PC-3 (cell line): ENCODE results near the gene HHIPL1. TPM values are rescaled to one million over a fixed set of nuclear protein-coding genes. Genes with fewer than 3 reads are reported as not detected.

Source experiments
- ATAC-seq: fragments of 200-7000 bp; cut with Tn5 transposase; 2 replicates; pipeline ENCODE4 v1.9.1; 2020; ENCODE audit warnings: mild to moderate bottlenecking, moderate library complexity
- BruUV-seq: library from RNA; stranded (reverse); fragments of 400-500 nt; replicated peaks from 2 replicates; lab custom pipeline; 2021; lab: Mats Ljungman, UMichigan
- CTCF ChIA-PET: fragments of 300-600 bp; sonication (Branson Sonifier 250); formaldehyde crosslinking; loops from one replicate; lab custom pipeline; 2022; ENCODE audit warnings: antibody characterized with exemption; lab: Charles Lee
- POLR2A ChIA-PET: fragments of 300-600 bp; sonication (Branson Sonifier 250); formaldehyde crosslinking; loops from one replicate; lab custom pipeline; 2022; ENCODE audit warnings: antibody characterized with exemption; ENCODE audit not compliant: unreplicated experiment; lab: Charles Lee
- DNase-seq: peaks from one replicate; pipeline ENCODE4 v3.0.0-alpha.2; 2015
- H2AFZ ChIP-seq: fragments of 300-600 bp; sonication (generic); 2 replicates; pipeline ENCODE4 v1.6.0; 2016; ENCODE audit warnings: antibody characterized with exemption, low read length
- H3F3A ChIP-seq: fragments of 300-600 bp; sonication (generic); one replicate; pipeline ENCODE4 v1.6.0; 2017; ENCODE audit warnings: antibody characterized with exemption, low read length, control low read depth, mild to moderate bottlenecking; ENCODE audit not compliant: unreplicated experiment
- H3K27ac ChIP-seq: fragments of 300-600 bp; sonication (generic); 2 replicates; pipeline ENCODE4 v1.5.1; 2016; ENCODE audit warnings: mild to moderate bottlenecking, low read length
- H3K27me3 ChIP-seq: fragments of 300-600 bp; sonication (generic); 2 replicates; pipeline ENCODE4 v1.6.1; 2016; ENCODE audit warnings: low read length, mixed read lengths
- H3K36me3 ChIP-seq: fragments of 300-600 bp; sonication (generic); 2 replicates; pipeline ENCODE4 v1.6.1; 2016; ENCODE audit warnings: low read depth, mixed run types, low read length, mixed read lengths
- H3K4me1 ChIP-seq: fragments of 300-600 bp; sonication (generic); 2 replicates; pipeline ENCODE4 v1.5.1; 2016; ENCODE audit warnings: low read length; ENCODE audit not compliant: insufficient read depth
- H3K4me2 ChIP-seq: fragments of 300-600 bp; sonication (generic); 2 replicates; pipeline ENCODE4 v1.6.0; 2016; ENCODE audit warnings: low read length
- H3K4me3 ChIP-seq: fragments of 300-600 bp; sonication (generic); 2 replicates; pipeline ENCODE4 v1.5.1; 2016; ENCODE audit warnings: mild to moderate bottlenecking, low read length, mixed read lengths
- H3K79me2 ChIP-seq: fragments of 300-600 bp; sonication (generic); 2 replicates; pipeline ENCODE4 v1.6.1; 2017; ENCODE audit warnings: low read length, mixed read lengths
- H3K9ac ChIP-seq: fragments of 300-600 bp; sonication (generic); 2 replicates; pipeline ENCODE4 v1.6.0; 2016; ENCODE audit warnings: mild to moderate bottlenecking, low read length
- H3K9me2 ChIP-seq: fragments of 300-600 bp; sonication (generic); replicated peaks from 2 replicates; pipeline ENCODE4 v1.6.1; 2016; ENCODE audit warnings: mixed run types, low read length, mixed read lengths
- H3K9me3 ChIP-seq: fragments of 300-600 bp; sonication (generic); 2 replicates; pipeline ENCODE4 v1.6.1; 2016; ENCODE audit warnings: low read length, mixed read lengths
- H4K20me1 ChIP-seq: fragments of 300-600 bp; sonication (generic); 2 replicates; pipeline ENCODE4 v1.6.1; 2016; ENCODE audit warnings: low read length, mixed read lengths
- EZH2 ChIP-seq: fragments of 300-600 bp; sonication (generic); IDR thresholded peaks from one replicate; pipeline ENCODE4 v1.6.1; 2017; ENCODE audit warnings: antibody characterized with exemption, mild to moderate bottlenecking, low read length; ENCODE audit not compliant: unreplicated experiment
- EZH2phosphoT487 ChIP-seq: fragments of 300-600 bp; sonication (generic); IDR thresholded peaks from 2 replicates; pipeline ENCODE4 v1.6.1; 2018; ENCODE audit warnings: mild to moderate bottlenecking, antibody characterized with exemption, low read length, borderline replicate concordance
- intact Hi-C: fragments of 100-400 bp; cut with micrococcal nuclease; formaldehyde crosslinking; loops from 2 replicates; pipeline ENCODE4 v1.9.0; 2023
- total RNA-seq: library from RNA; depleted of rRNA; stranded (reverse); fragments of >200 nt; gene quantifications from 2 replicates; pipeline ENCODE4 v1.2.3, GENCODE V29; 2014
- TF ChIP-seq, protein P1 (sequence below): fragments of 300-600 bp; sonication (generic); conservative IDR thresholded peaks from 2 replicates; pipeline ENCODE4 v1.5.1; 2017; ENCODE audit warnings: antibody characterized with exemption, low read depth, mild to moderate bottlenecking, low read length

The HHIPL1 gene
- total RNA-seq, 1 experiment from 2014 or later = 0.84 TPM

DNA sequence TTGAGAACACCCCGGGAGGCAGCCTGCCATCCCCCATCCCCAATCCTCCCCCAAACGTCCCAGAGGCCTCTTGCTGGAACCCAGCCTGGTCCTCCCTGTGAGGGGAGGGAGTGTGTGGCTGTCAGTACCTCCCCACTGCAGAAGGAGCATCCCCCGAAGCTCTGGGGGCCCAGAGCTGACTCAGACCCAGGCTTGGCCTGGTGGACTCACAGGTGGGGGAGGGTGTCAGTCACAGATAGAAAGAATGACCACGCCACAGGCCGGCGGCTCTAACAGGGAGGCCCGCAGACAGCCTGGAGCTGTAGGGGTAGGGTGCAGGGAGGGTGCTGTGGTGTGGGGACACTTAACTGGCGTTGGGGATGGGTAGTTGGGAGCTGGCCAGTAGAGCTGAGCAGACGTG lies 5.3 kb downstream of the HHIPL1 start:
- no peak overlapping the region for H3K4me3 ChIP-seq
- no peak for ATAC-seq

DNA sequence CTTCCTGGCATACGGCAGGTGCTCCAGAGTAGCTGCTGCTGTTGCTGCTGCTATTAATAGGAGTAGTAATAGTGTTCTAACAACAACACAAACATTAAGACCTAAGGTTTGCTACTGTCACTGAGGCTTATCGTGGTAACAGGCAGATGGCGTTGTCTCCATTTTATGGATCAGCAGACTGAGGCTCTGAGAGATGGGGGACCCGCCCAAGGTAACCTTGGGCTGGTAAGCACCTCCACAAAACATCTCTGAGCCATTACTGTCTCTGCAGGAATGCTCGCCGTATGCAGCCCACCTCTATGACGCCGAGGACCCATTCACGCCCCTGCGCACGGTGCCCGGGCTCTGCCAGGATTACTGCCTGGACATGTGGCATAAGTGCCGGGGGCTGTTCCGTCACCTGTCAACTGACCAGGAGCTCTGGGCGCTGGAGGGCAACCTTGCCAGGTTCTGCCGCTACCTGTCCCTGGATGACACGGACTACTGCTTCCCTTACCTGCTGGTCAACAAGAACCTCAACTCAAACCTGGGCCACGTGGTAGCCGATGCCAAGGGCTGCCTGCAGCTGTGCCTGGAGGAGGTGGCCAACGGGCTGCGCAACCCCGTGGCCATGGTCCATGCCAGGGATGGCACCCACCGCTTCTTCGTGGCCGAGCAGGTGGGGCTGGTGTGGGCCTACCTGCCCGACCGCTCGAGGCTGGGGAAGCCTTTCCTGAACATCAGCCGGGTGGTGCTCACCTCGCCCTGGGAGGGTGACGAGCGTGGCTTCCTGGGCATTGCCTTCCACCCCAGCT lies 7.2 kb downstream of the HHIPL1 start:
- no TSS peak for BruUV-seq
- POLR2A ChIA-PET = no interaction called here

More for the DNA sequence above, 5.3 kb downstream of the HHIPL1 start:
- ChIA-PET POLR2A (no interaction called here), CTCF (no interaction called here)
- Histone ChIP-seq H4K20me1 (no peaks in the 10 kb centered on the region), H3K27me3 (no peaks in the 10 kb centered on the region), H3K9ac (no peak overlapping the region), H3K9me3 (no peaks in the 10 kb centered on the region), H3K36me3 (no peaks in the 10 kb centered on the region), H2AFZ (no peak overlapping the region), H3K27ac (no peak overlapping the region), H3K4me2 (no peak overlapping the region), H3K79me2 (no peaks in the 10 kb centered on the region), H3F3A (no peaks in the 10 kb centered on the region), H3K9me2 (no peaks in the 10 kb centered on the region), H3K4me1 (no peaks in the 10 kb centered on the region; the same call in 1 of the 2 replicates)
- no peak for DNase-seq
- no peak for TF ChIP-seq EZH2phosphoT487
- no peak for TF ChIP-seq EZH2
- TF ChIP-seq, protein P1, sequence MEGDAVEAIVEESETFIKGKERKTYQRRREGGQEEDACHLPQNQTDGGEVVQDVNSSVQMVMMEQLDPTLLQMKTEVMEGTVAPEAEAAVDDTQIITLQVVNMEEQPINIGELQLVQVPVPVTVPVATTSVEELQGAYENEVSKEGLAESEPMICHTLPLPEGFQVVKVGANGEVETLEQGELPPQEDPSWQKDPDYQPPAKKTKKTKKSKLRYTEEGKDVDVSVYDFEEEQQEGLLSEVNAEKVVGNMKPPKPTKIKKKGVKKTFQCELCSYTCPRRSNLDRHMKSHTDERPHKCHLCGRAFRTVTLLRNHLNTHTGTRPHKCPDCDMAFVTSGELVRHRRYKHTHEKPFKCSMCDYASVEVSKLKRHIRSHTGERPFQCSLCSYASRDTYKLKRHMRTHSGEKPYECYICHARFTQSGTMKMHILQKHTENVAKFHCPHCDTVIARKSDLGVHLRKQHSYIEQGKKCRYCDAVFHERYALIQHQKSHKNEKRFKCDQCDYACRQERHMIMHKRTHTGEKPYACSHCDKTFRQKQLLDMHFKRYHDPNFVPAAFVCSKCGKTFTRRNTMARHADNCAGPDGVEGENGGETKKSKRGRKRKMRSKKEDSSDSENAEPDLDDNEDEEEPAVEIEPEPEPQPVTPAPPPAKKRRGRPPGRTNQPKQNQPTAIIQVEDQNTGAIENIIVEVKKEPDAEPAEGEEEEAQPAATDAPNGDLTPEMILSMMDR = no peak
- no TSS peak for BruUV-seq
- intact Hi-C loops = no loop called here

More for the DNA sequence above, 7.2 kb downstream of the HHIPL1 start:
- CTCF ChIA-PET = no interaction called here
- H3K4me2 ChIP-seq = no peak overlapping the region
- no peaks in the 10 kb centered on the region for H3K9me2 ChIP-seq
- no peaks in the 10 kb centered on the region for H3K9me3 ChIP-seq
- no peaks in the 10 kb centered on the region for H3K36me3 ChIP-seq
- no peaks in the 10 kb centered on the region for H3K27me3 ChIP-seq
- DNase-seq = no peak
- no peaks in the 10 kb centered on the region for H3K79me2 ChIP-seq
- H3K27ac ChIP-seq = no peak overlapping the region
- no peaks in the 10 kb centered on the region; the same call in 1 of the 2 replicates for H3K4me1 ChIP-seq
- TF ChIP-seq, protein P1 = no peak
- TF ChIP-seq EZH2 = no peak
- no peak overlapping the region for H3K9ac ChIP-seq
- intact Hi-C loops = no loop called here
- ATAC-seq = no peak
- H4K20me1 ChIP-seq = no peaks in the 10 kb centered on the region
- no peaks in the 10 kb centered on the region for H3F3A ChIP-seq
- no peak overlapping the region for H3K4me3 ChIP-seq
- no peak overlapping the region for H2AFZ ChIP-seq
